ENCODE measurements around the gene ADCY9. TPM values are rescaled to one million over a fixed set of nuclear protein-coding genes. Genes with fewer than 3 reads are reported as not detected.
"Not testable (repeated sequence)": the region's sequence is repeated elsewhere in the genome, so short reads cannot be mapped to it uniquely, and the experiment has no call there.

Gene ADCY9
- total and polyA plus RNA-seq, 5 donors: 13.0 to 31.4 (median 27.0) TPM

DNA sequence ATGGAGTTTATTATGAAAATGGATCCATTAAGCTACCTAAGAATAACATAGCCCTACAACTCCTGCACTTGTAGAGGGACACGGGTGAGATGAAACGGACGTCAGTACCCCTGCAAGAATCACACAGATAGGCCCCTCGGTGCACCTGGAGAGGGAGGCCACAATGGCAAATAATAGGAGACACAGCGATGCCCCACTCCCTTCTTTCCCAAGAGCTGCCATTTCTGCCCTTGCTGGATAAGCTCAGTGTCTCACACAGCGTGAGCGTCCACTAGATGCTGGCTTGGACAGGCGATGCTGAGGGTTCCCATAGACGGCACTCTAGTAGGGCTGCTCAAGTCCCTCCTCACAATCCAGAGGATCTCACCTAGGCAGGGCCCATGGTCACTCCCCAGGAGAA lies 67.8 kb downstream of the ADCY9 start:
- H3K27ac ChIP-seq (ENCODE audit: low read length): no peak overlapping the region
- 97% methylated on average over 9 of the region's 9 CpGs for WGBS
- no peak overlapping the region for H3K4me3 ChIP-seq (ENCODE audit: low read length)
- no peak for ATAC-seq
- intact Hi-C loops (cut with DNase I): no loop called here
- no peaks in the 10 kb centered on the region for H3K27me3 ChIP-seq (ENCODE audit: control insufficient read depth, insufficient read depth)
- H3K4me1 ChIP-seq (ENCODE audit: control insufficient read depth, insufficient read depth, low read length): no peaks in the 10 kb centered on the region
- DNase-seq: no peak
- no peaks in the 10 kb centered on the region for H3K9me3 ChIP-seq (ENCODE audit: control insufficient read depth, low read length)

DNA sequence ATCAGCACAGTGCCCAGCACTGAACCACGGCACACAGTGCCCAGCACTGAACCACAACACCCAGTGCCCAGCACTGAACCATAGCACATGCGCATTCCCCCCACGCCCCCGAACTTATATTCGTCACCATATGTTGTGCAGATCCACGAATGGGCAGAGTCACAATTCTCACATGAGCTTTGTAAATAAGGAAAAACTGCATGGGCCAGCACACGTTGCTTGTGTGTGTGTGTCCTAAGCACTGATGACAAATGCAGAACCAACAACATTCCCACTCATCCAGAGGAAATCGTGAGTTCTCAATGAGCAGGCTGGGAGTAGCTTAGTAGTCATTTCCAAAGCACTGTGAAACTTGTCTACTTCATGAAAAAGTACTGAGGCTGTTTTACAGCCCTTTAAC lies 70.0 kb downstream of the ADCY9 start:
- intact Hi-C loops (cut with DNase I): no loop called here
- 93% methylated on average over 8 of the region's 8 CpGs for WGBS
- H3K4me3 ChIP-seq (ENCODE audit: low read length): no peak overlapping the region
- H3K9me3 ChIP-seq (ENCODE audit: control insufficient read depth, low read length): no peaks in the 10 kb centered on the region
- H3K27ac ChIP-seq (ENCODE audit: low read length): no peak overlapping the region
- no peaks in the 10 kb centered on the region for H3K27me3 ChIP-seq (ENCODE audit: control insufficient read depth, insufficient read depth)
- no peak for ATAC-seq
- H3K4me1 ChIP-seq (ENCODE audit: control insufficient read depth, insufficient read depth, low read length): no peaks in the 10 kb centered on the region
- DNase-seq: no peak

GRCh38 chr16:4045561-4045960 lies 70.7 kb downstream of the ADCY9 start:
- H3K27ac ChIP-seq (ENCODE audit: low read length); H3K9me3 ChIP-seq (ENCODE audit: control insufficient read depth, low read length); H3K27me3 ChIP-seq (ENCODE audit: control insufficient read depth, insufficient read depth); intact Hi-C loops (cut with DNase I); H3K4me3 ChIP-seq (ENCODE audit: low read length); DNase-seq; ATAC-seq; H3K4me1 ChIP-seq (ENCODE audit: control insufficient read depth, insufficient read depth, low read length): not testable (repeated sequence)
- WGBS: 82% methylated on average over 6 of the region's 6 CpGs

GRCh38 chr16:4042581-4042980 lies 73.7 kb downstream of the ADCY9 start:
- Histone ChIP-seq H3K27ac (ENCODE audit: low read length) (no peak overlapping the region), H3K4me1 (ENCODE audit: control insufficient read depth, insufficient read depth, low read length) (no peaks in the 10 kb centered on the region), H3K4me3 (ENCODE audit: low read length) (no peak overlapping the region), H3K27me3 (ENCODE audit: control insufficient read depth, insufficient read depth) (no peaks in the 10 kb centered on the region), H3K9me3 (ENCODE audit: control insufficient read depth, low read length) (no peaks in the 10 kb centered on the region)
- DNase-seq (no peak), ATAC-seq (no peak)
- intact Hi-C loops (cut with DNase I): no loop called here
- WGBS: 90% methylated on average over 11 of the region's 11 CpGs

DNA sequence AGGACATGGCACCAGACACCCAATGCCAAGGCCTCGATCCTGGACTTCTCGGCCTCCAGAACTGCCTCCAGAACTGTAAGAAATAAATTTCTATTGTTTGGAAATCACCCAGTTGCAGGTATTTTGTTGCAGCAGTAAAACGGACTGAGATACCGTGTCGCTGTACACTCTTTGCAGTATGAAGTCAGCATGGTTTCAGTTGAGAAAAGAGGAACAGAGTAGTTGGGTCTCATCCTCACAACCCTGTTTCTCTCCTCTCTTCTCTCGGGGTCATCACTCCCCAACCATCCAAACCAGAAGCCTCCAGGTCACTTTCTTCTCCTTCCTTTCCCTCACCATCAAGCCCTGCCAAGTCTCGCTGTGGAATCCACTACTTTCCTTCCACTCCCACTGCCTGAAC lies 77.8 kb downstream of the ADCY9 start:
- 95% methylated on average over 7 of the region's 7 CpGs for WGBS
- DNase-seq: no peak
- Histone ChIP-seq H3K27me3 (ENCODE audit: control insufficient read depth, insufficient read depth) (no peaks in the 10 kb centered on the region), H3K9me3 (ENCODE audit: control insufficient read depth, low read length) (no peaks in the 10 kb centered on the region), H3K27ac (ENCODE audit: low read length) (no peak overlapping the region), H3K4me1 (ENCODE audit: control insufficient read depth, insufficient read depth, low read length) (no peaks in the 10 kb centered on the region), H3K4me3 (ENCODE audit: low read length) (no peak overlapping the region)
- ATAC-seq: no peak
- intact Hi-C loops (cut with DNase I): no loop called here

GRCh38 chr16:4036952-4037351 lies 79.3 kb downstream of the ADCY9 start:
- DNase-seq; H3K4me3 ChIP-seq (ENCODE audit: low read length); intact Hi-C loops (cut with DNase I); H3K9me3 ChIP-seq (ENCODE audit: control insufficient read depth, low read length); ATAC-seq; H3K27me3 ChIP-seq (ENCODE audit: control insufficient read depth, insufficient read depth); H3K4me1 ChIP-seq (ENCODE audit: control insufficient read depth, insufficient read depth, low read length); H3K27ac ChIP-seq (ENCODE audit: low read length): not testable (repeated sequence)
- 98% methylated on average over 3 of the region's 3 CpGs for WGBS

DNA sequence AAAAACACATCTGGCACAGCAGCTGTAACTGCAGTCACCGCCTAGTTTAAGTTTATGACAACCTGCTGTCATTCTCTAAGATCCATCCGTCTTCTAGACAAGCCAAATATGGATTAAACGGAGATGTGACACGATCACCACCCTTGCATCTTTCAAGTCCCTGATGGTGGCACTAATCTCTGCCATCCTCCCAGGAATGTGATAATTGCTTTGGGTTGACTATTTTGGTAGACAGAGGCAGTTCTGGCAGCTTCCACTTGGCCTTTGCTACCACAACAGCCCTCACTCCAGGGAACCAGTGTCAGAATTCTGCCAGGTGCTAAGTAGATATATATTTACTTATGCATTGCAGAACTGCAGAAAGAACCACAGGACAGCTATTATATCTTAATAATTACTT lies 81.3 kb downstream of the ADCY9 start:
- DNase-seq: no peak
- Histone ChIP-seq H3K27me3 (ENCODE audit: control insufficient read depth, insufficient read depth) (no peaks in the 10 kb centered on the region), H3K9me3 (ENCODE audit: control insufficient read depth, low read length) (no peaks in the 10 kb centered on the region), H3K4me3 (ENCODE audit: low read length) (no peak overlapping the region), H3K27ac (ENCODE audit: low read length) (no peak overlapping the region), H3K4me1 (ENCODE audit: control insufficient read depth, insufficient read depth, low read length) (no peaks in the 10 kb centered on the region)
- ATAC-seq: no peak
- 71% methylated on average over 4 of the region's 4 CpGs for WGBS
- intact Hi-C loops (cut with DNase I): no loop called here

- no peaks in the 10 kb centered on the region for H3K9me3 ChIP-seq (ENCODE audit: control insufficient read depth, low read length)
- intact Hi-C loops (cut with DNase I): no loop called here
- DNase-seq (peak in 1 of 3 donors; percentile 5), ATAC-seq (no peak)
- WGBS: 95% methylated on average over 10 of the region's 10 CpGs
- H3K27me3 ChIP-seq (ENCODE audit: control insufficient read depth, insufficient read depth): no peaks in the 10 kb centered on the region
- no peaks in the 10 kb centered on the region for H3K4me1 ChIP-seq (ENCODE audit: control insufficient read depth, insufficient read depth, low read length)
- no peak overlapping the region for H3K4me3 ChIP-seq (ENCODE audit: low read length)
- no peak overlapping the region for H3K27ac ChIP-seq (ENCODE audit: low read length)
Observed at GRCh38 chr16:4033951-4034350, 82.3 kb downstream of the ADCY9 start.

- H3K27ac ChIP-seq (ENCODE audit: low read length): no peak overlapping the region
- ATAC-seq: peak; percentile 69 to 79
- no peak overlapping the region for H3K4me3 ChIP-seq (ENCODE audit: low read length)
Observed at GRCh38 chr16:4032768-4033167, 83.5 kb downstream of the ADCY9 start.

DNA sequence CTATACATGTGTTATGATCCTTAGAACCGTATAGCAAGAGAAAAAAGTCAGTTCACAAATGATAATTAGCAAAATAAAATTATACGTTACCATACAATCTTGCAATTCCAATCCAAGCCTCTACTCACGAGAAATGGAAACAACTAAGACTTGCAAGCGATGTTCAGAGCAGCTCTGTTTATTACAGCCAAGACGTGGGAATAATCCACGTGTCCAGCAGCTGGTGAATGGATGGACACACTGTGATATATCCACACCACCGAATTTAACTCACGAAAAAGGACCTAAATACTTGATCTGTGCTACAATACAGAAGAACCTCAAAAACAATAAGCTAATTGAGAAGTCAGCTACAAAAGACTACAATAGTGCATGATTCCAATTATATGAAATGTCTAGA lies 88.1 kb downstream of the ADCY9 start:
- DNase-seq: no peak
- no peak for ATAC-seq
- Histone ChIP-seq H3K4me3 (ENCODE audit: low read length) (no peak overlapping the region), H3K27me3 (ENCODE audit: control insufficient read depth, insufficient read depth) (no peaks in the 10 kb centered on the region), H3K4me1 (ENCODE audit: control insufficient read depth, insufficient read depth, low read length) (no peaks in the 10 kb centered on the region), H3K9me3 (ENCODE audit: control insufficient read depth, low read length) (no peaks in the 10 kb centered on the region), H3K27ac (ENCODE audit: low read length) (no peak overlapping the region)
- intact Hi-C loops (cut with DNase I): no loop called here
- 95% methylated on average over 8 of the region's 8 CpGs for WGBS

More at GRCh38 chr16:4032768-4033167, 83.5 kb downstream of the ADCY9 start:
- Histone ChIP-seq H3K4me1 (ENCODE audit: control insufficient read depth, insufficient read depth, low read length) (no peaks in the 10 kb centered on the region), H3K9me3 (ENCODE audit: control insufficient read depth, low read length) (no peaks in the 10 kb centered on the region), H3K27me3 (ENCODE audit: control insufficient read depth, insufficient read depth) (no peaks in the 10 kb centered on the region)
- DNase-seq: peak; percentile 37 to 73 (median 61)
- 50% methylated on average over 13 of the region's 13 CpGs for WGBS
- intact Hi-C loops (cut with DNase I): no loop called here

DNA sequence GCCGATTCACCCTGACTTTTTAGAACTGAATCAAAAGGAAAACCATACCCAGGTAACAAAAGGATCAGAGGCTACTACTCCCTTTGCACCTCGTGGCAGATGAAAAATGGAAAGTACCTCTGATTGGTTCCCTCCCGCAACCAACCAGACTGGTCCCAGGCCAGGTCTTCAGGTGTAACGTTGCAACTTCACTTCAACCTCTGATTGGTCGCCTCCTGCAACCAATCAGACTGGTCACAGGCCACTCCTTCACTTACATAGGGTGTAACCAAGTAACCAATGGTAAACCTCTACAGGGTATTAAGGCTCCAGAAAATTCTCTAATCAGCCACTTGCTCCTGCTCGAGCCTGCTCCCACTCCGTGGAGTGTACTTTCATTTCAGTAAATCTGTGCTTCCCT lies 89.4 kb downstream of the ADCY9 start:
- DNase-seq (no peak), ATAC-seq (no peak)
- whole genome bisulfite sequencing: 95% methylated on average over 7 of the region's 7 CpGs
- Histone ChIP-seq H3K4me3 (ENCODE audit: low read length) (no peak overlapping the region), H3K27me3 (ENCODE audit: control insufficient read depth, insufficient read depth) (no peaks in the 10 kb centered on the region), H3K27ac (ENCODE audit: low read length) (no peak overlapping the region), H3K4me1 (ENCODE audit: control insufficient read depth, insufficient read depth, low read length) (no peaks in the 10 kb centered on the region), H3K9me3 (ENCODE audit: control insufficient read depth, low read length) (no peaks in the 10 kb centered on the region)
- intact Hi-C loops (cut with DNase I): no loop called here

GRCh38 chr16:4025428-4025827 lies 90.8 kb downstream of the ADCY9 start:
- intact Hi-C loops (cut with DNase I): no loop called here
- ATAC-seq: peak in 1 of 2 donors; percentile 78
- Histone ChIP-seq H3K4me3 (ENCODE audit: low read length) (no peak overlapping the region), H3K4me1 (ENCODE audit: control insufficient read depth, insufficient read depth, low read length) (no peaks in the 10 kb centered on the region), H3K27me3 (ENCODE audit: control insufficient read depth, insufficient read depth) (no peaks in the 10 kb centered on the region), H3K9me3 (ENCODE audit: control insufficient read depth, low read length) (no peaks in the 10 kb centered on the region), H3K27ac (ENCODE audit: low read length) (no peak overlapping the region)
- 80% methylated on average over 14 of the region's 14 CpGs for WGBS
- DNase-seq: no peak
